Keratinocyte (primary cell): ENCODE measurements around the gene PRAMEF20.

Experiments used
- CTCF ChIP-seq, 3 experiments: IDR thresholded peaks in 1 of 3; conservative IDR thresholded peaks in 1 of 3; optimal IDR thresholded peaks in 1 of 3; 2 replicates in 2 of 3; 3 replicates in 1 of 3; pipeline versions ENCODE3 to v1.5.1; 2011; ENCODE audit warnings: low read length in 3 of 3, mild to moderate bottlenecking in 3 of 3, moderate library complexity in 2 of 3, control low read depth in 1 of 3, inconsistent platforms in 1 of 3; ENCODE audit not compliant: insufficient read depth in 2 of 3; ENCODE audit errors: extremely low read depth in 1 of 3
- EZH2 ChIP-seq: IDR thresholded peaks from one replicate; pipeline ENCODE4 v1.6.1; 2012; ENCODE audit warnings: inconsistent platforms, mild to moderate bottlenecking, low read length, moderate library complexity

DNA sequence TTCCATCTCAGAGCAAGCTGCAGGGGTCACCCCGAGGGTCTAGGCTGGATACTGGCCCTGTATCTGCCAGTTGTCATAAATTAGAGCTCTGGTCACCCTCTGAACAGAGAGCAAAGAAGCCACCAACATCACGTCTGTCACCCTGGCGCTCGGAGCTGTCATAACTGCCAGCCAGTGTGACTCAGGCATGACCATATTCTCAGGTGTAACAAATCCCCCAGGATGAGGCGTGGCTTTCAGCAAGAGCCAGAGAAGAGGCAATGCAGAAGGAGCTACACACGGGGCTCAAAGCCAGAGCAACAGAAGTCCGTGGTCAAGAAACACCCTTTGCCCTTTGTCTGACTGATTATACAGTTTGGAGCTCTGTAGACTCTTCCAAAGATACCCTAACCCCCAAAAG is 40.0 kb downstream of the PRAMEF20 start:
- TF ChIP-seq EZH2 (no peak), CTCF (optimal IDR thresholded peaks at IDR 0.05 in 1 of 3, IDR thresholded peaks at IDR 0.05 in 1 of 3, conservative IDR thresholded peaks at IDR 0.05 in 1 of 3; ENCODE audit: extremely low read depth in 1 of 3, insufficient read depth in 2 of 3, low read length in 3 of 3) (no peak)
